ENCODE results near the gene PRRG2. TPM values are rescaled to one million over a fixed set of nuclear protein-coding genes. Genes with fewer than 3 reads are reported as not detected.

PRRG2 gene
- total and polyA plus RNA-seq, 2 of the 13 experiments (the other 11 are each of a cell fraction or from before 2014, with no cell fraction given) = 0.66 to 0.82 TPM

DNA sequence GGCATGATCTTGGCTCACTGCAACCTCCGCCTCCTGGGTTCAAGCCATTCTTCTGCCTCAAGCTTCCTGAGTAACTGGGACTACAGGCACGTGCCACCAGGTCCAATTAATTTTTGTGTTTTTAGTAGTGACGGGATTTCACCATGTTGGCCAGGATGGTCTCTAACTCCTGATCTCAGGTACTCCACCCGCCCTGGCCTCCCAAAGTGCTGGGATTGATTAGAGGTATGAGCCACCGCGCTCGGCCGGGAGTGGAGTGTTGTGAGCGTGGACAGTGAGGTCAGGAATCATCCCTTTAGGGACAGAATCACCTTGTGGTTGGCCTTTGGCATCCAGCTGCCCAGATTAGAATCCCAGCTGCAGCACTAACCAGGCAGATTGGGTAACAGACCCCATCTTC lies 48.5 kb downstream of the PRRG2 start:
- Histone ChIP-seq H4K20me1 (ENCODE audit: insufficient read depth, low read length) (no peaks in the 10 kb centered on the region), H3K9ac (ENCODE audit: insufficient read depth, low read depth, low read length) (no peak overlapping the region), H3K4me2 (ENCODE audit: low read depth, low read length) (no peak overlapping the region), H3K9me3 (ENCODE audit: low read length) (no peaks in the 10 kb centered on the region), H3K79me2 (ENCODE audit: insufficient read depth, low read length) (no peaks in the 10 kb centered on the region), H3K4me3 (replicated peaks in 1 of 3; ENCODE audit: insufficient read depth in 1 of 3, low read depth in 2 of 3, low read length in 3 of 3) (no peak overlapping the region), H3K27ac (ENCODE audit: extremely low read length, insufficient read depth, low read length) (no peak overlapping the region), H2AFZ (ENCODE audit: low read length) (no peak overlapping the region), H3K4me1 (ENCODE audit: insufficient read depth, low read length) (peaks cover 10% of the 10 kb centered on the region; the same call in 1 of the 2 replicates), H3K27me3 (ENCODE audit: control insufficient read depth in 1 of 2, insufficient read depth in 2 of 2, low read length in 2 of 2) (no peaks in the 10 kb centered on the region), H3K36me3 (replicated peaks in 1 of 2; ENCODE audit: control insufficient read depth in 1 of 2, insufficient read depth in 2 of 2, low read length in 2 of 2) (peaks cover 4 to 13% of the 10 kb centered on the region in 2 experiments; a peak in 3 of 5 replicates)
- no TSS peak for BruUV-seq (replicated peaks)
- TF ChIP-seq, protein P1, sequence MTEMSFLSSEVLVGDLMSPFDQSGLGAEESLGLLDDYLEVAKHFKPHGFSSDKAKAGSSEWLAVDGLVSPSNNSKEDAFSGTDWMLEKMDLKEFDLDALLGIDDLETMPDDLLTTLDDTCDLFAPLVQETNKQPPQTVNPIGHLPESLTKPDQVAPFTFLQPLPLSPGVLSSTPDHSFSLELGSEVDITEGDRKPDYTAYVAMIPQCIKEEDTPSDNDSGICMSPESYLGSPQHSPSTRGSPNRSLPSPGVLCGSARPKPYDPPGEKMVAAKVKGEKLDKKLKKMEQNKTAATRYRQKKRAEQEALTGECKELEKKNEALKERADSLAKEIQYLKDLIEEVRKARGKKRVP (CRISPR knock-in tag; IDR thresholded peaks at IDR 0.05) = no peak
- TF ChIP-seq ZNF629 (CRISPR knock-in tag; conservative IDR thresholded peaks at IDR 0.05) = 0 out of 2 replicates have a peak, but pooled peaks have one; percentile 17
- 0 out of 2 replicates have a peak, but pooled peaks have one; percentile 31 for TF ChIP-seq POLR2AphosphoS5 (IDR thresholded peaks at IDR 0.05; ENCODE audit: low read depth, low read length)
- no peak for ATAC-seq
- FAIRE-seq = no peak
- ChIA-PET CTCF (ENCODE audit: low intra/inter-chr PET ratio, low total read pairs) (no interaction called here), POLR2A (no interaction called here)
- WGBS (ENCODE audit: low lambda C conversion rate) = 96% methylated on average over 9 of the region's 9 CpGs
- in situ Hi-C loops (cut with HindIII; ENCODE audit: extremely low pct_ligation_motif_present, low pct_unique_long_range_greater_than_20kb) (no loop called here), intact Hi-C loops (cut with micrococcal nuclease; ENCODE audit: unreplicated experiment) (no loop called here)
- no peak for DNase-seq (ENCODE audit: low spot score)

DNA sequence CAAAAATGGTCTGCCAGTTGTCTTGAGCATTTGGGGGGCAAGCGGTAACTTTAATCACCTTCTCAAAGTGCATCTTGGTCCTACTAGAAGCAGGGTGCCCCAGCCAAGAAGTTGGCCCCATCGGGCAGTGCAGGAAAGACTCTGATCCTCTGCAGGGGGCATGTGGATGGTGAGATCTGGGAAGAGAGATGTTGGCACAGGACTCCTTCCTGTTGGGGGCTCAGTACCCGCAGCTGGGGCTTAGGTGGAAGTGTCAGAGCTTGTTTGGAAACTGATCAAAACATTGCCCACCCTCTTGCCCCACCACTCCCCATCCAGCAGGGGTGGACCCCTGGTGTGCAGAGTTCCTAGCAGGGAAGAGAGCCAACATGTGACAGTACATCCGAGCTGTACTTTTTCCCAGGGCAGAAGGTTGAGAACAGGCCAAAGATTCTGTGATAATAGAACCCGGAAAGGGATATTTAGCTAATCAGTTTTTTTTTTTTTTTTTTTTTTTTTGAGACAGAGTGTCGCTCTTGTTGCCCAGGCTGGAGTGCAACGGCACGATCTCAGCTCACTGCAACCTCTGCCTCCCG lies 50.0 kb downstream of the PRRG2 start:
- TF ChIP-seq RBM22 (optimal IDR thresholded peaks at IDR 0.05; ENCODE audit: low read length) (peak; percentile 24), AGO2 (optimal IDR thresholded peaks at IDR 0.05; ENCODE audit: low read depth, low read length) (peak; percentile 19), POLR2G (IDR thresholded peaks at IDR 0.05; ENCODE audit: low read depth, low read length) (0 out of 2 replicates have a peak, but pooled peaks have one; percentile 31), ZSCAN30 (CRISPR knock-in tag; IDR thresholded peaks at IDR 0.05) (no peak), ADNP (CRISPR knock-in tag; IDR thresholded peaks at IDR 0.05) (no peak), ZNF546 (CRISPR knock-in tag; conservative IDR thresholded peaks at IDR 0.05) (no peak), SSRP1 (CRISPR knock-in tag; IDR thresholded peaks at IDR 0.05) (peak; percentile 14; the same call in 1 of the 2 replicates)
- TF ChIP-seq, protein P2, sequence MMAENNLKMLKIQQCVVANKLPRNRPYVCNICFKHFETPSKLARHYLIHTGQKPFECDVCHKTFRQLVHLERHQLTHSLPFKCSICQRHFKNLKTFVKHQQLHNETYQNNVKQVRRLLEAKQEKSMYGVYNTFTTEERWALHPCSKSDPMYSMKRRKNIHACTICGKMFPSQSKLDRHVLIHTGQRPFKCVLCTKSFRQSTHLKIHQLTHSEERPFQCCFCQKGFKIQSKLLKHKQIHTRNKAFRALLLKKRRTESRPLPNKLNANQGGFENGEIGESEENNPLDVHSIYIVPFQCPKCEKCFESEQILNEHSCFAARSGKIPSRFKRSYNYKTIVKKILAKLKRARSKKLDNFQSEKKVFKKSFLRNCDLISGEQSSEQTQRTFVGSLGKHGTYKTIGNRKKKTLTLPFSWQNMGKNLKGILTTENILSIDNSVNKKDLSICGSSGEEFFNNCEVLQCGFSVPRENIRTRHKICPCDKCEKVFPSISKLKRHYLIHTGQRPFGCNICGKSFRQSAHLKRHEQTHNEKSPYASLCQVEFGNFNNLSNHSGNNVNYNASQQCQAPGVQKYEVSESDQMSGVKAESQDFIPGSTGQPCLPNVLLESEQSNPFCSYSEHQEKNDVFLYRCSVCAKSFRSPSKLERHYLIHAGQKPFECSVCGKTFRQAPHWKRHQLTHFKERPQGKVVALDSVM (CRISPR knock-in tag; IDR thresholded peaks at IDR 0.05) = no peak
- WGBS (ENCODE audit: low lambda C conversion rate) = 59% methylated on average over 7 of the region's 9 CpGs

More for the DNA sequence above, 50.0 kb downstream of the PRRG2 start:
- peaks cover 1 to 5% of the 10 kb centered on the region in 2 experiments; a peak in 1 of 5 replicates for H3K36me3 ChIP-seq (replicated peaks in 1 of 2; ENCODE audit: control insufficient read depth in 1 of 2, insufficient read depth in 2 of 2, low read length in 2 of 2)
- no peak overlapping the region for H3K4me3 ChIP-seq (replicated peaks in 1 of 3; ENCODE audit: insufficient read depth in 1 of 3, low read depth in 2 of 3, low read length in 3 of 3)
- BruUV-seq (replicated peaks) = TSS peak; percentile 48
- H3K9me3 ChIP-seq (ENCODE audit: low read length) = no peaks in the 10 kb centered on the region
- ATAC-seq (no peak), FAIRE-seq (no peak), DNase-seq (ENCODE audit: low spot score) (no peak)
- no peak overlapping the region for H3K27ac ChIP-seq (ENCODE audit: extremely low read length, insufficient read depth, low read length)
- POLR2A ChIA-PET = interaction anchor here (1.1 kb wide), 1 partner anchor 9 kb away, joined by 5 read pairs; the partner anchor contains the start of gene RRAS
- intact Hi-C loops (cut with micrococcal nuclease; ENCODE audit: unreplicated experiment) (loop anchor here (1.0 kb wide), 1 partner anchor 15 kb away; no protein-coding TSS in a partner anchor), in situ Hi-C loops (cut with HindIII; ENCODE audit: extremely low pct_ligation_motif_present, low pct_unique_long_range_greater_than_20kb) (no loop called here)
- no peak overlapping the region for H2AFZ ChIP-seq (ENCODE audit: low read length)
- no peaks in the 10 kb centered on the region for H3K27me3 ChIP-seq (ENCODE audit: control insufficient read depth in 1 of 2, insufficient read depth in 2 of 2, low read length in 2 of 2)
- no peaks in the 10 kb centered on the region for H3K79me2 ChIP-seq (ENCODE audit: insufficient read depth, low read length)
- no peak overlapping the region for H3K9ac ChIP-seq (ENCODE audit: insufficient read depth, low read depth, low read length)
- no peak overlapping the region for H3K4me2 ChIP-seq (ENCODE audit: low read depth, low read length)
- no peaks in the 10 kb centered on the region for H4K20me1 ChIP-seq (ENCODE audit: insufficient read depth, low read length)
- CTCF ChIA-PET (ENCODE audit: low intra/inter-chr PET ratio, low total read pairs) = no interaction called here
- peaks cover 10% of the 10 kb centered on the region; the same call in 1 of the 2 replicates for H3K4me1 ChIP-seq (ENCODE audit: insufficient read depth, low read length)

Measured in HepG2 (cell line).